K562 (cell line): ENCODE data around the gene SELENOM. TPM values are rescaled to one million over a fixed set of nuclear protein-coding genes. Genes with fewer than 3 reads are reported as not detected.

Experiments used
- ATAC-seq: fragments of 200-7000 bp; cut with Tn5 transposase; 3 replicates; pipeline ENCODE4 v1.9.1; 2020; ENCODE audit warnings: moderate library complexity
- BruUV-seq: library from RNA; stranded (reverse); fragments of 400-500 nt; replicated peaks from 2 replicates; lab custom pipeline; 2021; lab: Mats Ljungman, UMichigan
- CTCF ChIA-PET: fragments of 300-600 bp; formaldehyde crosslinking; extraction: SDS; loops from one replicate; lab custom pipeline; 2021; ENCODE audit warnings: low intra/inter-chr PET ratio; lab: Yijun Ruan, JAX
- POLR2A ChIA-PET: fragments of 300-600, 350-650 bp; sonication (Branson Sonifier 250); formaldehyde crosslinking; extraction: SDS; loops from one replicate; lab custom pipeline; 2021; ENCODE audit warnings: antibody characterized with exemption, inconsistent platforms; lab: Yijun Ruan, JAX
- DNase-seq, 4 experiments: peaks; one replicate each; pipeline versions ENCODE4 v3.0.0 to v3.0.0-alpha.2; 2011 to 2018; ENCODE audit warnings: low spot score in 3 of 4, mixed read lengths in 3 of 4; ENCODE audit errors: extremely low read depth in 1 of 4
- FAIRE-seq: peaks from 2 replicates; lab custom pipeline; 2011; peaks lifted over from hg19 to GRCh38; lab: Jason Lieb, UNC
- H2AFZ ChIP-seq: 2 replicates; pipeline ENCODE4 v1.6.0; 2011; ENCODE audit warnings: low read depth, low read length, control low read depth, inconsistent platforms
- H3K27ac ChIP-seq: fragments of 200-600 bp; 3 replicates; pipeline ENCODE4 v1.8.0; 2011; ENCODE audit warnings: low read depth, mild to moderate bottlenecking, control low read depth, inconsistent platforms, low read length, moderate library complexity, mixed read lengths; ENCODE audit errors: extremely low read depth
- H3K27me3 ChIP-seq, 2 experiments: fragments of 300-600 bp in 1 of 2; 2 replicates in 1 of 2; 3 replicates in 1 of 2; pipeline versions ENCODE4 v1.6.0 to v1.8.0; 2011; ENCODE audit warnings: inconsistent platforms in 2 of 2, low read length in 2 of 2, mild to moderate bottlenecking in 1 of 2, mixed read lengths in 1 of 2, moderate library complexity in 1 of 2; ENCODE audit not compliant: control insufficient read depth in 2 of 2, insufficient read depth in 2 of 2
- H3K36me3 ChIP-seq: fragments of 300-600 bp; 3 replicates; pipeline ENCODE4 v1.8.0; 2011; ENCODE audit warnings: mild to moderate bottlenecking, low read length, inconsistent platforms; ENCODE audit not compliant: control insufficient read depth, insufficient read depth
- H3K4me1 ChIP-seq, 2 experiments: fragments of 200-600 bp in 1 of 2; replicated peaks in 1 of 2; 2 replicates in 1 of 2; 3 replicates in 1 of 2; pipeline versions ENCODE4 v1.5.1 to v1.8.0; 2011; ENCODE audit warnings: inconsistent platforms in 2 of 2, low read length in 2 of 2, mild to moderate bottlenecking in 1 of 2, mixed read lengths in 1 of 2, moderate library complexity in 1 of 2; ENCODE audit not compliant: control insufficient read depth in 2 of 2, insufficient read depth in 2 of 2
- H3K4me2 ChIP-seq: 2 replicates; pipeline ENCODE4 v1.6.1; 2011; ENCODE audit warnings: low read length, control low read depth, inconsistent platforms, mixed read lengths; ENCODE audit not compliant: insufficient read depth
- H3K4me3 ChIP-seq: fragments of 200-600 bp; sonication (generic), shearing (Covaris generic); 2 replicates; pipeline ENCODE4 v1.5.1; 2016; ENCODE audit warnings: control low read depth, inconsistent platforms
- H3K79me2 ChIP-seq: fragments of 200-600 bp; 3 replicates; pipeline ENCODE4 v1.8.0; 2011; ENCODE audit warnings: low read length, inconsistent platforms; ENCODE audit not compliant: control insufficient read depth, insufficient read depth
- H3K9ac ChIP-seq, 2 experiments: 2 replicates each; pipeline versions ENCODE4 v1.6.0 to v1.6.1; 2011; ENCODE audit warnings: low read depth in 2 of 2, low read length in 2 of 2, control low read depth in 1 of 2, inconsistent platforms in 1 of 2, mild to moderate bottlenecking in 1 of 2, mixed read lengths in 1 of 2; ENCODE audit not compliant: insufficient read depth in 1 of 2
- H3K9me1 ChIP-seq: one replicate; pipeline ENCODE4 v1.6.0; 2011; ENCODE audit warnings: inconsistent platforms, mild to moderate bottlenecking, low read length, moderate library complexity; ENCODE audit not compliant: control insufficient read depth, insufficient read depth
- H3K9me3 ChIP-seq: replicated peaks from 2 replicates; pipeline ENCODE4 v1.5.1; 2011; ENCODE audit warnings: low read depth, low read length, inconsistent platforms; ENCODE audit not compliant: control insufficient read depth, insufficient read depth
- H4K20me1 ChIP-seq: replicated peaks from 2 replicates; pipeline ENCODE4 v1.6.1; 2011; ENCODE audit warnings: low read length, inconsistent platforms, mixed read lengths; ENCODE audit not compliant: control insufficient read depth, insufficient read depth
- CEBPB ChIP-seq: fragments of 450-650 bp; IDR thresholded peaks from 2 replicates; pipeline ENCODE4 v1.6.1; 2016; ENCODE audit warnings: missing genetic modification characterization, missing compliant biosample characterization
- CEBPG ChIP-seq, 3 experiments: fragments of 200-800 bp in 1 of 3; sonication (Bioruptor generic) in 1 of 3; sonication (generic) in 1 of 3; formaldehyde crosslinking in 1 of 3; IDR thresholded peaks in 2 of 3; conservative IDR thresholded peaks in 1 of 3; 2 replicates each; pipeline versions ENCODE4 v1.6.1 to v1.8.0; 2016 to 2022; ENCODE audit warnings: missing compliant biosample characterization in 2 of 3, missing genetic modification characterization in 2 of 3, mild to moderate bottlenecking in 1 of 3, missing genetic modification reagents in 1 of 3
- ERF ChIP-seq: fragments of 450-650 bp; formaldehyde crosslinking; IDR thresholded peaks from 2 replicates; pipeline ENCODE4 v1.4.0; 2020; ENCODE audit warnings: mild to moderate bottlenecking, mixed read lengths
- HEY1 ChIP-seq: fragments of 250-450 bp; sonication (Bioruptor Pico); IDR thresholded peaks from 2 replicates; pipeline ENCODE4 v1.5.0; 2020; ENCODE audit warnings: mild to moderate bottlenecking, moderate library complexity, borderline replicate concordance
- MCM3 ChIP-seq: fragments of 450-650 bp; IDR thresholded peaks from 2 replicates; pipeline ENCODE4 v1.6.1; 2016
- NELFE ChIP-seq: IDR thresholded peaks from 2 replicates; pipeline ENCODE4 v1.6.1; 2011; ENCODE audit warnings: mild to moderate bottlenecking; ENCODE audit not compliant: insufficient read depth, insufficient read length
- RBM25 ChIP-seq: fragments of 200-400 bp; formaldehyde crosslinking; IDR thresholded peaks from 2 replicates; pipeline ENCODE4 v1.6.1; 2018; ENCODE audit warnings: low read length, low read depth, moderate library complexity; ENCODE audit not compliant: severe bottlenecking
- SIN3B ChIP-seq: fragments of 450-650 bp; IDR thresholded peaks from 2 replicates; pipeline ENCODE4 v1.6.1; 2017; ENCODE audit warnings: low read depth, mild to moderate bottlenecking, moderate library complexity
- SMARCA4 ChIP-seq: fragments of 450-650 bp; IDR thresholded peaks from 2 replicates; pipeline ENCODE4 v1.6.1; 2016
- STAT5B ChIP-seq: fragments of 250-450 bp; sonication (Bioruptor Pico); IDR thresholded peaks from 2 replicates; pipeline ENCODE4 v1.8.0; 2021; ENCODE audit warnings: mild to moderate bottlenecking, inconsistent platforms
- TCF3 ChIP-seq: sonication (generic); formaldehyde crosslinking; IDR thresholded peaks from 2 replicates; pipeline ENCODE4 v1.4.0; 2020; ENCODE audit warnings: mild to moderate bottlenecking, missing genetic modification reagents
- WGBS: fragments of 100-300 bp; shearing (Covaris generic); methylation state at CpG from one replicate; pipeline ENCODE4 v1.1.6; 2016; ENCODE audit warnings: low coverage, mixed read lengths; ENCODE audit not compliant: insufficient coverage; ENCODE audit errors: missing lambda C conversion rate; 5-methylcytosine and 5-hydroxymethylcytosine counted together
- in situ Hi-C: fragments of 300-500 bp; cut with MboI; formaldehyde crosslinking; loops from 4 replicates; pipeline ENCODE4 v1.15.0; 2018; ENCODE audit warnings: inconsistent platforms, mixed read lengths
- intact Hi-C: fragments of 100-400 bp; cut with micrococcal nuclease; formaldehyde crosslinking; loops from 2 replicates; pipeline ENCODE4 v1.14.2; 2022
- polyA plus RNA-seq, 8 experiments: library from polyadenylated mRNA; depleted of rRNA in 4 of 8; stranded (reverse) in 5 of 8; unstranded in 3 of 8; fragments of >200 nt; fragmentation: Nextera tagmentation in 2 of 8; fragmentation: Illumina TruSeq in 1 of 8; extraction: Ambion mirVana in 2 of 8; extraction: Trizol in 1 of 8; gene quantifications; 2 replicates each; pipeline versions ENCODE4 v1.2.1 to v1.2.3, GENCODE V29; 2011 to 2014; ENCODE audit warnings: inconsistent platforms in 1 of 8, missing spikeins in 1 of 8
- total RNA-seq, 7 experiments: library from RNA; depleted of rRNA in 6 of 7; stranded (reverse); fragments of >200 nt in 6 of 7; fragmentation: Illumina TruSeq in 2 of 7; extraction: Trizol in 2 of 7; gene quantifications; 2 replicates each; pipeline versions ENCODE4 v1.2.1 to v1.2.3, GENCODE V29; 2011 to 2021; ENCODE audit warnings: low replicate concordance in 1 of 7
- TF ChIP-seq, protein P1 (sequence below): fragments of 450-650 bp; IDR thresholded peaks from 2 replicates; pipeline ENCODE4 v1.6.1; 2016; ENCODE audit warnings: missing biosample characterization, missing genetic modification characterization
- TF ChIP-seq, protein P2 (sequence below): fragments of 250-450 bp; sonication (Bioruptor Pico); IDR thresholded peaks from 2 replicates; pipeline ENCODE4 v1.5.0; 2021; ENCODE audit warnings: mild to moderate bottlenecking, borderline replicate concordance
- TF ChIP-seq, protein P3 (sequence below), 3 experiments: fragments of 200-800 bp in 1 of 3; fragments of 250-450 bp in 1 of 3; fragments of 450-650 bp in 1 of 3; sonication (Bioruptor Pico) in 1 of 3; sonication (Bioruptor generic) in 1 of 3; formaldehyde crosslinking in 1 of 3; IDR thresholded peaks; 2 replicates each; pipeline versions ENCODE4 v1.6.1 to v1.8.0; 2016 to 2022; ENCODE audit warnings: mild to moderate bottlenecking in 2 of 3, missing genetic modification characterization in 2 of 3, missing compliant biosample characterization in 1 of 3, moderate library complexity in 1 of 3

SELENOM gene
- total and polyA plus RNA-seq, 9 of the 15 experiments (the other 6 are each of a cell fraction or from before 2014, with no cell fraction given), result 1.2 to 10.6 (median 3.7) TPM

DNA sequence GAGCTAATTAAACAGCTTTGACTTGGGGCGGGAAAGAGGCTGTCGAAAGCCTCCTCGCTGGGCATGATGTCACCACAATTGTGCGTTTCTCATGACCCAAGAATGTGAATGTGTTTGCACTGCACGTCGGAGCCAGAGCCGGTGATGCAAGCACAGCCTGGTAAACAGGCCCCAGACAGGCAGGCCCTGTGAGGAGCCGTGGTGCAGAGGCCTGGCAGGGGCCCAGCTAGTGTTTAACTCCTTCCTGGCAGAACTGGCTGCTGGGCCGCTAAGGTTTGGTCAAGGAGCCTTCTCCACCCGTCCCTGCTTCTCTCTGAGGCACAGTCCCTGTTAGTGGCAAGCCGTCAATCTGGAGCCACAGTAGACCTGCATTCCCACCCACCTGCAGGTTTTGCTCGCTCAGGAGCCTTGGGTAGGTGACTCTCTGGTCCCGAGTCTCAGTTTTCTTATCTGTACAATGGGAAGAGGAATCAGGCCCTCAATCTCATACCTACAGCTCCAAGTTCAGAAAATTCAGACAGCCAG lies 51.7 kb downstream of the SELENOM start:
- Histone ChIP-seq H3K27ac (no peak overlapping the region), H2AFZ (0 out of 2 replicates have a peak overlapping the region, but pooled peaks have one; percentile 45), H3K27me3 (no peaks in the 10 kb centered on the region), H3K36me3 (no peaks in the 10 kb centered on the region), H3K9me3 (no peaks in the 10 kb centered on the region), H4K20me1 (no peaks in the 10 kb centered on the region), H3K79me2 (no peaks in the 10 kb centered on the region), H3K4me3 (no peak overlapping the region), H3K4me1 (peaks cover 10 to 11% of the 10 kb centered on the region in 2 experiments; a peak in 3 of 5 replicates), H3K9ac (peak overlapping the region in 1 of 2 experiments; percentile 52; a peak in 1 of 4 replicates), H3K4me2 (no peak overlapping the region; the same call in 1 of the 2 replicates), H3K9me1 (no peaks in the 10 kb centered on the region)
- no peak for DNase-seq
- CTCF ChIA-PET, result no interaction called here
- in situ Hi-C loops, result no loop called here
- POLR2A ChIA-PET, result interaction anchor here (0.7 to 1.6 kb wide), 3 partner anchors 8 to 94 kb away, joined by 3 to 7 read pairs (median 3); no protein-coding TSS in a partner anchor
- FAIRE-seq, result no peak
- BruUV-seq, result no TSS peak
- WGBS, result 36% methylated on average over 6 of the region's 13 CpGs
- intact Hi-C loops, result no loop called here
- no peak for ATAC-seq
- TF ChIP-seq HEY1 (CRISPR knock-in tag) (no peak), TCF3 (CRISPR knock-in tag) (no peak), SIN3B (no peak), CEBPG (CRISPR knock-in tag; IDR thresholded peaks at IDR 0.05) (no peak), CEBPG (tag; conservative IDR thresholded peaks at IDR 0.05 in 1 of 2, IDR thresholded peaks at IDR 0.05 in 1 of 2) (peak in 1 of 2 experiments; percentile 57; a peak in 2 of 4 replicates), STAT5B (CRISPR knock-in tag) (no peak), RBM25 (peak; percentile 66), MCM3 (no peak), ERF (no peak), CEBPB (tag) (peak; percentile 42; the same call in 1 of the 2 replicates), NELFE (no peak), SMARCA4 (no peak)
- TF ChIP-seq, protein P1, sequence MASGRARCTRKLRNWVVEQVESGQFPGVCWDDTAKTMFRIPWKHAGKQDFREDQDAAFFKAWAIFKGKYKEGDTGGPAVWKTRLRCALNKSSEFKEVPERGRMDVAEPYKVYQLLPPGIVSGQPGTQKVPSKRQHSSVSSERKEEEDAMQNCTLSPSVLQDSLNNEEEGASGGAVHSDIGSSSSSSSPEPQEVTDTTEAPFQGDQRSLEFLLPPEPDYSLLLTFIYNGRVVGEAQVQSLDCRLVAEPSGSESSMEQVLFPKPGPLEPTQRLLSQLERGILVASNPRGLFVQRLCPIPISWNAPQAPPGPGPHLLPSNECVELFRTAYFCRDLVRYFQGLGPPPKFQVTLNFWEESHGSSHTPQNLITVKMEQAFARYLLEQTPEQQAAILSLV (tag), result no peak
- TF ChIP-seq, protein P2, sequence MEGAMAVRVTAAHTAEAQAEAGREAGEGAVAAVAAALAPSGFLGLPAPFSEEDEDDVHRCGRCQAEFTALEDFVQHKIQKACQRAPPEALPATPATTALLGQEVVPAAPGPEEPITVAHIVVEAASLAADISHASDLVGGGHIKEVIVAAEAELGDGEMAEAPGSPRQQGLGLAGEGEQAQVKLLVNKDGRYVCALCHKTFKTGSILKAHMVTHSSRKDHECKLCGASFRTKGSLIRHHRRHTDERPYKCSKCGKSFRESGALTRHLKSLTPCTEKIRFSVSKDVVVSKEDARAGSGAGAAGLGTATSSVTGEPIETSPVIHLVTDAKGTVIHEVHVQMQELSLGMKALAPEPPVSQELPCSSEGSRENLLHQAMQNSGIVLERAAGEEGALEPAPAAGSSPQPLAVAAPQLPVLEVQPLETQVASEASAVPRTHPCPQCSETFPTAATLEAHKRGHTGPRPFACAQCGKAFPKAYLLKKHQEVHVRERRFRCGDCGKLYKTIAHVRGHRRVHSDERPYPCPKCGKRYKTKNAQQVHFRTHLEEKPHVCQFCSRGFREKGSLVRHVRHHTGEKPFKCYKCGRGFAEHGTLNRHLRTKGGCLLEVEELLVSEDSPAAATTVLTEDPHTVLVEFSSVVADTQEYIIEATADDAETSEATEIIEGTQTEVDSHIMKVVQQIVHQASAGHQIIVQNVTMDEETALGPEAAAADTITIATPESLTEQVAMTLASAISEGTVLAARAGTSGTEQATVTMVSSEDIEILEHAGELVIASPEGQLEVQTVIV, result no peak
- TF ChIP-seq, protein P3, sequence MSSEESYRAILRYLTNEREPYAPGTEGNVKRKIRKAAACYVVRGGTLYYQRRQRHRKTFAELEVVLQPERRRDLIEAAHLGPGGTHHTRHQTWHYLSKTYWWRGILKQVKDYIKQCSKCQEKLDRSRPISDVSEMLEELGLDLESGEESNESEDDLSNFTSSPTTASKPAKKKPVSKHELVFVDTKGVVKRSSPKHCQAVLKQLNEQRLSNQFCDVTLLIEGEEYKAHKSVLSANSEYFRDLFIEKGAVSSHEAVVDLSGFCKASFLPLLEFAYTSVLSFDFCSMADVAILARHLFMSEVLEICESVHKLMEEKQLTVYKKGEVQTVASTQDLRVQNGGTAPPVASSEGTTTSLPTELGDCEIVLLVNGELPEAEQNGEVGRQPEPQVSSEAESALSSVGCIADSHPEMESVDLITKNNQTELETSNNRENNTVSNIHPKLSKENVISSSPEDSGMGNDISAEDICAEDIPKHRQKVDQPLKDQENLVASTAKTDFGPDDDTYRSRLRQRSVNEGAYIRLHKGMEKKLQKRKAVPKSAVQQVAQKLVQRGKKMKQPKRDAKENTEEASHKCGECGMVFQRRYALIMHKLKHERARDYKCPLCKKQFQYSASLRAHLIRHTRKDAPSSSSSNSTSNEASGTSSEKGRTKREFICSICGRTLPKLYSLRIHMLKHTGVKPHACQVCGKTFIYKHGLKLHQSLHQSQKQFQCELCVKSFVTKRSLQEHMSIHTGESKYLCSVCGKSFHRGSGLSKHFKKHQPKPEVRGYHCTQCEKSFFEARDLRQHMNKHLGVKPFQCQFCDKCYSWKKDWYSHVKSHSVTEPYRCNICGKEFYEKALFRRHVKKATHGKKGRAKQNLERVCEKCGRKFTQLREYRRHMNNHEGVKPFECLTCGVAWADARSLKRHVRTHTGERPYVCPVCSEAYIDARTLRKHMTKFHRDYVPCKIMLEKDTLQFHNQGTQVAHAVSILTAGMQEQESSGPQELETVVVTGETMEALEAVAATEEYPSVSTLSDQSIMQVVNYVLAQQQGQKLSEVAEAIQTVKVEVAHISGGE (CRISPR knock-in tag; IDR thresholded peaks at IDR 0.05), result no peak
